ENCODE data around the gene MINDY1.

The MINDY1 gene

DNA sequence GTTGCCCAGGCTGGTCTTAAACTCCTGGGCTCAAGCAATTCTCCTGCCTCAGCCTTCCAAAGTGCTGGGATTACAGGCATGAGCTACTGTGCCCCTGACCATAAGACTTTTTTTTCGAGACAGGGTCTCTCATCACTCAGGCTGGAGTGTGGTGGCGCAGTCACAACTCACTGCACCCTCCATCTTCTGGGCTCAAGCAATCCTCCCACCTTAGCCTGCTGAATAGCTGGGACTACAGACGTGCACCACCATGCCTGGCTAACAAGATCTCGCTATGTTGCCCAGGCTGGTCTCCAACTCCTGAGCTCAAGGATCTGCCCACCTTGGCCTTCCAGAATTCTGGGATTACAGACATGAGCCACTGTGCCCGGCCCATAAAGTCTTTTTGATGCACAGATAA, 42.8 kb upstream of the MINDY1 start:
- DNase-seq (ENCODE audit: low read depth), result no peak
- no peak for TF ChIP-seq CTCF (IDR thresholded peaks at IDR 0.05; ENCODE audit: control insufficient read depth, extremely low read depth, insufficient read depth)
- no peak overlapping the region for H3K4me3 ChIP-seq (ENCODE audit: low read depth, low read length)

DNA sequence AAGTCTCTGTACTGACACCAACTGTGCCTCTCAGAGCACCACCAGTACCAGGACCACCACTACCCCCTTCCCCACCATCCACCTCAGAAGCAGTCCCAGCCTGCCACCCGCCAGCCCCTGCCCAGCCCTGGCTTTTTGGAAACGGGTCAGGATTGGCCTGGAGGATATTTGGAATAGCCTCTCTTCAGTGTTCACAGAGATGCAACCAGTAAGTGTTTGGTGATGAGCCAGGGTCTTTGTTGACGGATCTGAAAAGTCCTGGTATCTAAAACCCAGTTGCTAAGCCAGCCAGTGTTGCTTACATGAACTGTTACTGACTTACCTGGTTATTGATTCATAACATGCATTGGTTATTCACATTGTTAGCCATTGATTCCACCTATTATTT, 41.9 kb upstream of the MINDY1 start:
- H3K4me3 ChIP-seq (ENCODE audit: low read depth, low read length), result peak overlapping the region; percentile 37
- no peak for DNase-seq (ENCODE audit: low read depth)
- 0 out of 2 replicates have a peak, but pooled peaks have one; percentile 12 for TF ChIP-seq CTCF (IDR thresholded peaks at IDR 0.05; ENCODE audit: control insufficient read depth, extremely low read depth, insufficient read depth)

DNA sequence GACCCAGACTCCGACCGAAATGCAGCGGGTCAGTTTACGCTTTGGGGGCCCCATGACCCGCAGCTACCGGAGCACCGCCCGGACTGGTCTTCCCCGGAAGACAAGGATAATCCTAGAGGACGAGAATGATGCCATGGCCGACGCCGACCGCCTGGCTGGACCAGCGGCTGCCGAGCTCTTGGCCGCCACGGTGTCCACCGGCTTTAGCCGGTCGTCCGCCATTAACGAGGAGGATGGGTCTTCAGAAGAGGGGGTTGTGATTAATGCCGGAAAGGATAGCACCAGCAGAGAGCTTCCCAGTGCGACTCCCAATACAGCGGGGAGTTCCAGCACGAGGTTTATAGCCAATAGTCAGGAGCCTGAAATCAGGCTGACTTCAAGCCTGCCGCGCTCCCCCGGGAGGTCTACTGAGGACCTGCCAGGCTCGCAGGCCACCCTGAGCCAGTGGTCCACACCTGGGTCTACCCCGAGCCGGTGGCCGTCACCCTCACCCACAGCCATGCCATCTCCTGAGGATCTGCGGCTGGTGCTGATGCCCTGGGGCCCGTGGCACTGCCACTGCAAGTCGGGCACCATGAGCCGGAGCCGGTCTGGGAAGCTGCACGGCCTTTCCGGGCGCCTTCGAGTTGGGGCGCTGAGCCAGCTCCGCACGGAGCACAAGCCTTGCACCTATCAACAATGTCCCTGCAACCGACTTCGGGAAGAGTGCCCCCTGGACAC, 41.4 kb upstream of the MINDY1 start:
- H3K4me3 ChIP-seq (ENCODE audit: low read depth, low read length), result peak overlapping the region; percentile 37
- DNase-seq (ENCODE audit: low read depth), result no peak
- TF ChIP-seq CTCF (IDR thresholded peaks at IDR 0.05; ENCODE audit: control insufficient read depth, extremely low read depth, insufficient read depth), result no peak

- peak within 1 kb of the TSS; percentile 37 for H3K4me3 ChIP-seq (ENCODE audit: low read depth, low read length)
- no peak for DNase-seq (ENCODE audit: low read depth)
- no peak for TF ChIP-seq CTCF (IDR thresholded peaks at IDR 0.05; ENCODE audit: control insufficient read depth, extremely low read depth, insufficient read depth)
These were observed 40.9 kb upstream of the MINDY1 start, which contains the start of gene C1orf56 for GRCh38 chr1:151047591-151047924. C1orf56 (plus strand) TSS chr1:151047751; CDS start chr1:151047848, 97 bp downstream.

GRCh38 chr1:151043163-151043562, 36.5 kb upstream of the MINDY1 start:
- TF ChIP-seq CTCF (IDR thresholded peaks at IDR 0.05; ENCODE audit: control insufficient read depth, extremely low read depth, insufficient read depth), result no peak
- H3K4me3 ChIP-seq (ENCODE audit: low read depth, low read length), result no peak overlapping the region
- no peak for DNase-seq (ENCODE audit: low read depth)

DNA sequence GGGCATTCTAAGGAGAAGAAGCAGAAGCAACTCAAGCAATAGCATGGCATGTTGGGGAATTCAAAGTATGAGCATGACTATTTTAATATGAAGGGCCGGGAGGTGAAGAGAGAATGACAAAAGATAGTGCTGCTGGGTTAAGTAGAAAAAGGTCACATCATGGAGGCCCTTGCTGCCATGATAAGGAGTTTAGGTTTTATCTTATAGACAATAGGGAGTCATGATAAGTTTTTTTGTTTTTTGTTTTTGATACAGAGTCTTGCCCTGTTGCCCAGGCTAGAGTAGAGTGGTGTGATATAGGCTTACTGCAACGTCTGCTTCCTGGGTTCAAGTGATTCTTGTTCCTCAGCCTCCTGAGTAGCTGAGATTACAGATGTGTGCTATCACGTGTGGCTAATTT, 32.8 kb upstream of the MINDY1 start:
- H3K4me3 ChIP-seq (ENCODE audit: low read depth, low read length), result no peak overlapping the region
- TF ChIP-seq CTCF (IDR thresholded peaks at IDR 0.05; ENCODE audit: control insufficient read depth, extremely low read depth, insufficient read depth), result no peak
- no peak for DNase-seq (ENCODE audit: low read depth)

DNA sequence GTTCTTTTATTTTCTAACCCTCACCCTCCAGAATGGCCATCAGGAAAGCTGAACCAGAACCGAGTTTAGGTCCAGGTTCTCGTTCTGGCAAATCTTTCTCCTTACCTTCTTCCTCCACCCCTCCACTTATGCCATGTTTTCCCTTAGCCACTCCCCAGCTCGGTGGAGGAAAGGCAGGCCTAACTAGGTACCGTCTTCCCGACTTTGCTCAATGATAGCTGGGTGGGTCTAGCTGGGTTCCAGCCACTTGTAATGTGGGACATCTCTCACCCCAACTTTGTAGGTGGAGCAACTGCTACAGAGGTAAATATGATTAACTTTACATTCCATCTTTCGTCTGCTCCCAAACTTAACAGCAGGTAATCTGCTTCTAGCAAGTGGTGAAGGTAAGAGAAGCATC, 30.3 kb upstream of the MINDY1 start:
- no peak for TF ChIP-seq CTCF (IDR thresholded peaks at IDR 0.05; ENCODE audit: control insufficient read depth, extremely low read depth, insufficient read depth)
- H3K4me3 ChIP-seq (ENCODE audit: low read depth, low read length), result no peak overlapping the region
- DNase-seq (ENCODE audit: low read depth), result no peak
